ENCODE measurements around the gene SCD5. TPM values are rescaled to one million over a fixed set of nuclear protein-coding genes. Genes with fewer than 3 reads are reported as not detected.

Gene SCD5
- total RNA-seq, 2 experiments from 2014 or later, result 0.47 to 0.76 TPM

GRCh38 chr4:82748810-82749470 lies 49.7 kb downstream of the SCD5 start:
- Histone ChIP-seq H3K4me2 (ENCODE audit: low read length) (no peak overlapping the region), H2AFZ (ENCODE audit: low read length) (no peak overlapping the region), H3K27ac (ENCODE audit: low read depth, low read length, poor library complexity, severe bottlenecking) (no peak overlapping the region), H3K79me2 (ENCODE audit: insufficient read depth, low read depth, low read length) (no peaks in the 10 kb centered on the region), H3K9me2 (ENCODE audit: insufficient read depth, low read length) (no peaks in the 10 kb centered on the region), H4K20me1 (ENCODE audit: insufficient read depth, low read length) (no peaks in the 10 kb centered on the region), H3K9me3 (ENCODE audit: low read length) (no peaks in the 10 kb centered on the region), H3K36me3 (ENCODE audit: insufficient read depth, low read length) (no peaks in the 10 kb centered on the region), H3K4me3 (ENCODE audit: low read depth, low read length, poor library complexity, severe bottlenecking) (no peak overlapping the region), H3K4me1 (ENCODE audit: insufficient read depth, low read length, poor library complexity, severe bottlenecking) (no peaks in the 10 kb centered on the region)
- intact Hi-C loops (cut with micrococcal nuclease; ENCODE audit: unreplicated experiment), result no loop called here
- no peak for TF ChIP-seq EZH2phosphoT487 (IDR thresholded peaks at IDR 0.05; ENCODE audit: borderline replicate concordance, low read depth, low read length)
- no peak for TF ChIP-seq CTCF (conservative IDR thresholded peaks at IDR 0.05; ENCODE audit: low read length)
- ChIA-PET CTCF (ENCODE audit: unreplicated experiment) (no interaction called here), POLR2A (interaction anchor here (0.5 kb wide), 1 partner anchor 569 kb away, joined by 3 read pairs; no protein-coding TSS in a partner anchor)
- no TSS peak for BruUV-seq (replicated peaks)
- DNase-seq (ENCODE audit: low spot score), result no peak

DNA sequence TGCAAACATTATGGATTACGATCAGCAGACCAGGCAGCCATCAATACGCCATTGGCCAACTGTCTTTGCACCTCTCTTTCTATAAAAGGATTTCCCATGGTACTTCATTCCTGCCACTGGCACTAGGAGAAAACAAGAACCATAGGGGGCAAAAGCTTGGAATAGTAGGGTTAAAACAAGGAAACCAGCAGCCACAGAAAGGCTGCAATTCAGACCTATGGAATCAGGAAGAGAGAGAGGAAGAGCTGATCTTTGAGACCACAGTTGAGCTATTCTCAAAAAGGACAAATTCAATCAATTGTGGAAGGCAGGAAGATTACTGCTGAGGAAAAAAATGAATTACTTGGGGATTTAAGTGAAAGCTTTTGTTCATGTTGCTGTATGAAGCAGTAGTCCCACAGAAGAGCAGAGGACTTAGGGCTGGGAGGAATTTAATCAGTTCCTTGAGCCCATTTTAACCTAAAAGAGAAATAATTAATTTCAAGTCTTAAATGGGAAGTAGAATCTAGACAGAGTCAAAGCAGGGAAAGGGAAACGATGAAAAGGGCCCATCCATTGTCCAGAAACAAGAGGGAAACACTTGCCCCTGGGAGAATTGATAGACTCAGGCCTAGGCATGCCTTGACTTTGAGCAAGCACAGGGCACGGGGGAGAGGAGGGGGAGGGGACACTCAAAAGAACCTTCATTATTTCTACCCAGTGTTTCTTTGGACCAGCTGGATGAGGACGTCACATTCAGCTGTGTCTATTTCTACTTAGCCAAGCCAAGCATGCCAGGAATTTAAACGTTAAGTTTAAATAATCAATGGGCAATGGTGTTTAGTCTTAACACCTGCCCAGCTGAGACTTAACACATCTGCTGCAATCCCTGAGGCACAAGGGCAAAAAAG lies 50.7 kb downstream of the SCD5 start:
- H3K9me3 ChIP-seq (ENCODE audit: low read length), result no peaks in the 10 kb centered on the region
- no peak for DNase-seq (ENCODE audit: low spot score)
- ChIA-PET CTCF (ENCODE audit: unreplicated experiment) (no interaction called here), POLR2A (interaction anchor here (0.6 kb wide), 1 partner anchor 719 kb away, joined by 3 read pairs; no protein-coding TSS in a partner anchor)
- H3K4me3 ChIP-seq (ENCODE audit: low read depth, low read length, poor library complexity, severe bottlenecking), result no peak overlapping the region
- no peak overlapping the region for H2AFZ ChIP-seq (ENCODE audit: low read length)
- H4K20me1 ChIP-seq (ENCODE audit: insufficient read depth, low read length), result no peaks in the 10 kb centered on the region
- H3K9me2 ChIP-seq (ENCODE audit: insufficient read depth, low read length), result no peaks in the 10 kb centered on the region
- no TSS peak for BruUV-seq (replicated peaks)
- H3K27ac ChIP-seq (ENCODE audit: low read depth, low read length, poor library complexity, severe bottlenecking), result no peak overlapping the region
- intact Hi-C loops (cut with micrococcal nuclease; ENCODE audit: unreplicated experiment), result no loop called here
- H3K4me1 ChIP-seq (ENCODE audit: insufficient read depth, low read length, poor library complexity, severe bottlenecking), result no peaks in the 10 kb centered on the region
- H3K79me2 ChIP-seq (ENCODE audit: insufficient read depth, low read depth, low read length), result no peaks in the 10 kb centered on the region
- H3K4me2 ChIP-seq (ENCODE audit: low read length), result no peak overlapping the region
- H3K36me3 ChIP-seq (ENCODE audit: insufficient read depth, low read length), result no peaks in the 10 kb centered on the region
- no peak for TF ChIP-seq CTCF (conservative IDR thresholded peaks at IDR 0.05; ENCODE audit: low read length)

All from OCI-LY7 (cell line).